Neural progenitor cell (in vitro differentiated cells): ENCODE measurements around the gene SEMA3C.

Source experiments
- CTCF ChIP-seq: fragments of 200-600 bp; sonication (generic); IDR thresholded peaks from 2 replicates; pipeline ENCODE4 v1.5.1; 2017; ENCODE audit warnings: antibody characterized with exemption, mild to moderate bottlenecking
- EZH2 ChIP-seq: fragments of 200-600 bp; sonication (generic); IDR thresholded peaks from 2 replicates; pipeline ENCODE4 v1.6.1; 2017; ENCODE audit warnings: antibody characterized with exemption, mild to moderate bottlenecking, moderate library complexity
- EZH2phosphoT487 ChIP-seq: fragments of 200-600 bp; sonication (generic); IDR thresholded peaks from 2 replicates; pipeline ENCODE4 v1.6.1; 2017; ENCODE audit warnings: antibody characterized with exemption

GRCh38 chr7:80932536-80932935 lies 13.7 kb upstream of the SEMA3C start:
- no peak for TF ChIP-seq EZH2
- no peak for TF ChIP-seq CTCF
- no peak for TF ChIP-seq EZH2phosphoT487
